Activated CD8-positive, alpha-beta memory T cell treated with anti-CD3 and anti-CD28 coated beads for 24 hours (primary cell): Measurements from ENCODE around the gene MRC1.

Experiments used
- DNase-seq: peaks from one replicate; pipeline ENCODE4 v3.0.0-alpha.2; 2020

Gene MRC1

DNA sequence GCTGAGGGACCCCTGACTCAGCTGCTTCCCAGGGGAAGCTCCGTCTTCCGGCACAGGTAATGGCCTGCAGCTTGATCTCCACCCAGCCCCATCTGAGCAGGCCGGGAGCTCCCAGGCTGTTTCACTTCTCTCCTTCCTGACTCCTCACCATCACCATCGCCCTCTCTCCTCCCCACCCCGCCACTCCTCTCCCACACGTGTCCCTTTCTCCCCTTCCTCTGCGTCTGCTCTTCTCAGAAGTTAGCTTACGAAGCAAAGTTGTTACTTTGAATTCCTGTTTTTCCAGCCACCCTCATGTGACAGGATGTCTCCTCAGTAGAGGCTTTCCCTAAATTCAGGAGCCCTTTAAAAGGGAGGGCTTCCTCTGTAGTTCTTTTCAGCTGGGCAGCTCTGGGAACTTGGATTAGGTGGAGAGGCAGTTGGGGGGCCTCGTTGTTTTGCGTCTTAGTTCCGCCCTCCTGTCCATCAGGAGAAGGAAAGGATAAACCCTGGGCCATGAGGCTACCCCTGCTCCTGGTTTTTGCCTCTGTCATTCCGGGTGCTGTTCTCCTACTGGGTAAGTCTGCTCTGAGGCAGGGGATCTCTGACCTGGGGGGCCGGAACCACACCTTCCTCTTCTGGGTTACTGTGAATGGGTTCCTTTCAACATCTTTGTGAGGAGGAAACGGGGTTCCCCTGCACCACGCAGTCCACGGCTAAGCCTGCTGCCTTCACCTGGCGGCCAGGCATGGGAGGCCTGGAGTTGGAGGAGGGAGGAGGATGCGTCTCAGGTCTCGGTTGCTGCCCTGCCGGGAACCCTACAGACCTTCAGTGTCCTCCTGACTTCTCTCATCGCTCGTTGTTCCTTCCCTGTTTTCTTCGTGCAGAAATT, at the start of gene MRC1:
Gene MRC1, plus strand, starts transcription at position 378 of the 871 bp plus-strand sequence. Its CDS starts 118 bp downstream, at position 496.
- DNase-seq, result no peak

DNA sequence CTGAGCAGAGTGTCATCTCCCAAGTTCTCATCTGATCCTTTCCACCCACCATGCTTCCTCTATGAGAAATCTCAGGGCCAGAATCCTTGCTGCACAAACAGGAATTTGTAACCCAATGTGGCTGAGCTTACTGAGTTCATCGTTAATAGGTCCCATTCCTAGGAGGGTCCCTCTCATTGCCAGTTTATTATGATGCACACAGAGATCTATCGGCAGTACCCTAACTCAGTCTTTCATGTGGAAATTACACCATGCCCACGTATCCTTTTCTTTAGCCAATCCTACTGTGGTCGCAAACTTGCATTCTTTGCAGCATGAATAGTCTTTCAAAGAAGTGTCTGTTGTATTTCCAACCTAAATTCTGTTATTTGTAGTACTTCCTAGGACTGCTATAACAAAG, 45.0 kb upstream of the MRC1 start:
- DNase-seq, result no peak

DNA sequence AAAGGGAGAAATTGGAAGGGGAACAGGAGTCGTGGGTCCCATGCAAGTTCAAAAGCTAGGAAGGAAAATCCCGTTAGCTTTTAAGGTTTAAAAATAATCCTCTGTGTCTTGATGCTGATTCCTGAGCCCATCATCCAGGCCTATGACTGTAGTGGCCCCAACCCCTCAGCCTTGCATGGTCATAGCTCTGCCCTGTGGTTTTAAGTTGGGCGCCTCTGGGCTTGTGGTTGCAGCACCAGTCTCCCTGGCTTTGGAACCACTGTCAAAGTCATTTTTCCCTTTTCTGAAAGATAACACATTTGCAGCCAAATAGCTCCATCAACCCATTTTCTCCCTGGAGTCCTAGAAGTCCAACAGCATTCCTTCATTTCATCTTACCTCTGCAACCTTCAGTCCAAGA, 43.5 kb upstream of the MRC1 start:
- no peak for DNase-seq

DNA sequence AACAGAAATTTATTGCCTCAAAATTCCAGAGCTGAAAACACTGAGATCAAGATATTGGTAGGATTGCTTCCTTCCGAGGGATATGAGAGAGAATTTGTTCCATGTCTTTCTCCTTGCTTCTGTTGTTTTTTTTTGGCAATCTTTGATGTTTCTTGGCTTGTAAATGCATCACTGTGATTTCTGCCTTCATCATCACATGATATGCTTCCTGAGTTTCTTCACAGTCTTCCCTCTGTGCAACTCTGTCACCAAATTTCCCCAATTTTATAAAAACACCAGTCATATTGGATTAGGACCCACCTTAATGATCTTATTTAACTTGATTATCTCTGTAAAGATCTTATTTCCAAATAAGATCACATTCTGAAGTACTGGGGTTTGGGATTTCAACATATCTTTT, 42.4 kb upstream of the MRC1 start:
- DNase-seq, result no peak

GRCh38 chr10:17768496-17768895, 40.7 kb upstream of the MRC1 start:
- no peak for DNase-seq

- DNase-seq, result no peak
These were observed 40.2 kb upstream of the MRC1 start for GRCh38 chr10:17768957-17769356.

DNA sequence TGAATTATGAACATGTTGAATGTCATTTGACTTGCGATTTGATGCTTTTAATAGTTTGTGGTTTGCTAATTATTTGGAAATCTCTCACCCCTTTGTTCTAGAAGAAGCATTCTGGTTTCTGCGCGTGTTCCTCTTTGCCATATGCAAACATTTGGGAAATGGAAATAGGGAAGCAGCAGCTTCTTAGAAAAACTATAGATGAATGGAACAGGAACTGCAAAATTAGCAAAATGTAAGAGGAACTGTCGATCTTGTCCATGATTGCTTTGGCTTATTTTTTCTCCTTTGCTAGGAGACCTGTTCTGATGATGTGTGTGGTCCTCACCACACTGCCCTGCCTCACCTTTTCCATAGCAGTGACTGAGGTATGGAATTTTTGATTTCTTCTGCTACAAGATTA, 38.1 kb upstream of the MRC1 start:
- DNase-seq, result no peak

DNA sequence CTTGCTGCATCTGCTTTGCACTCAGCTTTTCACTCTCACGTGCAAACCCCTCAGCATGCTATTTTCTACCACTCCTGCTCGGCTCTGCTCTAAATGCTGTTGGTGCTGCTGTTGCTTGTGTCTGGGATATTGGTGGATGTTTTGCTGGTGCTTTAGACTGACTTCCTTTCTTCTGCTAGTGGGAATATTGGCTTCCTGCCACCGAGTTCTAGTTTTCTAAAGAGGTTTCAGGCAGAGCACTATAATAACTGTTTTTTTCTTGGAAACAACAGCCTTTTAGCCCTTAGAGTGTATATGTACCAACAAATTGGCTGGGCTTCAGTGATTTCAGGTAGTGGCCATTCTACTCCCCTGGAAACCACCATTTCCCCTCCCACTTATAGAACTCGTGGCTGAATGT, 29.4 kb upstream of the MRC1 start:
- DNase-seq, result no peak

- no peak for DNase-seq
These were observed 28.4 kb upstream of the MRC1 start for GRCh38 chr10:17780727-17781126.

GRCh38 chr10:17781856-17782255, 27.3 kb upstream of the MRC1 start:
- no peak for DNase-seq

DNA sequence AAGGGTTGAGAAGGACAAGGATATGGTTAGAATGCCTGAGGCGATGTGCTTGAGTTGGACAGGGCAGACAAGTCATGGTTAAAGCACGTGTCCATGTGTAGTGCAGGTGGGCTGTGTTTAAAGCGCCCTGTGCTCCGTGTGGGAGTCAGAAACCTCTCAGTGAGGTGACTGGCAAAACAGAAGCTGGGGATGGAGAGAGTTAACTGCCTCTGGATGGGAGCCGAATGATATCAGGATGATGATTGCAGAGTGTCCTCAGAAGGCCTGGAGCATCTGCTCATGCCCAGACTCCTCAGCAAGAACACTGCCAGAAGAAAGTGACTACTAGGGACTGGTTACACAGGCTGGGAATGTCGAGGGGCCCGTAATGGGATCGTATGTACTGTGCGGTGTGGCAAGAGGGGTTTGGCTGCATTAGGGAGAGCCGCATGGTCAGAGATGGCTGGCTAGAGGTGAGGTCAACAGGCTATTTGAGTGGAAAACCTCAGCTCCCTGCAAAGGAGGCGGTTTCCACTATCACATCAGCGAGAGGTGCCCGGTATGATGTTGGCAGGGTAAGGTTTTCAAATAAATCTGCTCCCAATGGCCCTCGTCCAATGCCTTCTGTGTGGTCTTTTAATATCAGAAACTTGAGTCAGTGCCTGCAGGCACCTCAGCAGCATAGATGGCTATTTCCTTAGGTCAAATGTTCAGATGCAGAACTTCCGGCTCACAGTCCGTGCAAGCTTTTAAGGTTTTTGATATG, 26.1 kb upstream of the MRC1 start:
- no peak for DNase-seq

DNA sequence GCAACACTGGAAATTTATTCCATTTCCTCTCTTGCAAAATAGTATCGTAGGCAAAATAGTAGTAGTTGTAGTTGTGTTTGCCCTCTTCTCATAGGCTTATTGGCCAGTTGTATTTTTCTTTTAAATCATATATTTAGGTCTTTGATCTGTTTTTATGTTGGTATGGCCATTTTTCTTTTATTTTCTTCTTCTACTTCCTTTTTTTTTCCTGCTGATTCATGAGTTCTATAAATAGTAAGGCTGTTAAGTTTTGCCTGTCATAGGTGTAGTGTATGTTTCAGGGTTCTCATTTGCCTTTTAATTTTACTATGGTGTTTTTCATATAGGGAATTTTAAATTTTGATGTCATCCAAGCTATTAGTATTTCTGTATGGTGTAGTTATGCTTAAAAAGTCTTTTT, 25.4 kb upstream of the MRC1 start:
- no peak for DNase-seq

GRCh38 chr10:17784688-17785087, 24.5 kb upstream of the MRC1 start:
- no peak for DNase-seq

DNA sequence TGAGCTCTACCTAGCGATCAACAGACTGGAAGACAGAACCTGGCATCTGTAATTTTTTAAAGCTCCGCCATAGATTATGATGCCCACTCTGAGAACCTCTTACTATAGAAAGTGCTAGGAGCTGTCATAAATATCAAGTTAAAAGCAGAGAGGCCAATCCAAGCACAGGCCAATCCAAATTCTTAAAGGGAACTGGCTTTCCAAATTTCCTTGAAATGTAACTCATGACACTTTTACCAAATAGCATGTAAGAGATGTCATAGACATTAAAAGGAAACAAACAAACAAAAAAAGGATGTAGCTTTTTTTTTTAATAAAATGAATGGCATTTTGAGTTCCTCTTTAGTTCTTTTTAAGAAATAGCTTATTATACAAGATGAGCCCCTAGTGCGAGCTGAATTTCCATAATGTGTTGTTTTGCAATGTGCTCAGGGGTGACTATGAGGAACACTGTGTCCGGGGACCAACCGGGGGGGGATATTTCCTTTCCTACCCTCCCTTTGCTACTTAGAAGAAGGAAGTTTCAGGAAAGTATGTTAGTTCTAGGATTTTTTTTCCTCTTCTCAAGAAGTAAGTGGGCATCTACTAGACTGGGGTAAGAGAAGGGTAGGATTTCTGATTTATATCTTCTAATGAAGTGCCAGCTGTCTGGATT, 23.7 kb upstream of the MRC1 start:
- DNase-seq, result no peak

DNA sequence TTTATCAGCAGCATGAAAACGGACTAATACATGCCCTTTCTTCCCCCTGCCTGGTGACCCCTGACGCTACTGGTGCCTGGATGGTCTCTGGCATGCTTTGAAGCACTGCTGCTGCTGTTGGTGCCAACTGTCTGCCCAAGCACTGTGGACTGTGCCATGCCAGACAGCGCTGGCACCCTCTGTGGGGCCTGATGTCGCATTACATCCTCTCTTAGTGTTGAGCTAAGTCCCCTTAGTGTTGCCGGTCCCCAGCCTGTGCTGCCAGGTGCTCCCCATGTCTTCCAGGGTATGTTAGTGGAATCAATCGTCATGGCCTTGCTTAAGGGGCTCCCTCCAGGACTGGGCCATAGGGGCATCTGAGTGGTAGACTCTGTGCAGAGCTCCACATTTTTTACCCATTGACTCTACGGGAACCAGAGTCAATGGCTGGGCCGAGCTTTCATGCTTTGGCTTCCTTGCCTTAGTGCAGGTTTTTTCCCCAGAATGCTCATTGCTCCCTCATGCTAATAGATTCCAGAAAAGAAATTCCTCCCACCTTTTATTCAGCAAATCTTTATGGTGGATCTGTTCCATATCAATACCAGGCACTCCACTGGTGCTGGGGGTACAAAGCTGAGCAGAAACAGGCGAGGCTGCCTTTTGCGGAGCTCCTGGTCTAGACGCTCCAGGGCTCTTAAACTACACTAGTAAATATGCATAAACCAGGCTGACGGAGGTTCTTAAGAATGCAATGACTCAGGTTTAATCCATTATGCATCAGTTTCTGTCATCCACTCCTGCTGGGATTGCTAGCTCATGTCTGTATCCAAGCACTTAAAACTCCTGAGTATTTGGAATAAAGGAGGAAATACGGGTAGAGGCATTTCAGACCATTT, 21.8 kb upstream of the MRC1 start:
- no peak for DNase-seq

- no peak for DNase-seq
These were observed 20.5 kb upstream of the MRC1 start for GRCh38 chr10:17788646-17789045.

GRCh38 chr10:17789396-17789795, 19.8 kb upstream of the MRC1 start:
- no peak for DNase-seq

- no peak for DNase-seq
These were observed 18.5 kb upstream of the MRC1 start for GRCh38 chr10:17790651-17791050.

DNA sequence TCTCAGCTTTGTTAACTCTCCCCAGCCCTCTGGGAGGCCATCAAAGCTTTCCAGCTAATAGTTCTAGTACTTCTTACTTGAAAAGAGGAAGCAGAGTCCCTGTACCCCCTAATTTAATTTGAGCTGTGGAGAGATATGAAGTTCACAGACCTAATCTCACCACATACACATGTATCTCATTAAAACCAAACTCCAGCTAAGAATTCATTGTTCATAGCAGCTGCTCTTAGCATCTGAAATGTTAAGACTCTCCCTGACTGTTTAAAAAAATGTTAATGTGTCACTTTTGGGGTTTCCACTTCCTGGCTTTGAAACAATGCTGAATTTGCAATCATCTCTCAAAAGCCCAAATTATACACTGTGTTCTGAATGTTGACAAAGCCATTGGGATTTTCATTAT, 16.2 kb upstream of the MRC1 start:
- DNase-seq, result no peak

GRCh38 chr10:17793823-17794644, 15.1 kb upstream of the MRC1 start:
- no peak for DNase-seq

DNA sequence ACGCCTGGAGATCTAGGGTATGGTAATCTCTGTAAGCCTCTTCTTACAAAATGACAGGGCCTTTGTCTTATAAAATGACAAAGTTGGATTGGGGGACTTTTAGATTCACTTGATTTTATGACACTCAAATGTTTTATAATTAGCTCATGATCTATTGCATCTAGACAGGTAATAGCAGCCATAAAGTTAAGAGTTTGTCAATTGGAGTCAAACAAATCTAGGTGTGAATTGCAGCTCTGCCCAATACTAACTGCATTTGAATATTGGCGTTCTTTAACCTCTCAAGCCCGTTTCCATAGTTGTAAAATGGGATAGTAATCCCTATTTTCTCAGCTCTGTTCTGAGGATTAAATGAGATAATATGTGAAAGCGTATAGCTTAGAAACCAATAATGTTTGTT, 14.1 kb upstream of the MRC1 start:
- DNase-seq, result no peak
